Adrenal gland (tissue), 12 donors: ENCODE measurements around the gene UGT1A9. TPM values are rescaled to one million over a fixed set of nuclear protein-coding genes. Genes with fewer than 3 reads are reported as not detected.

Source experiments
- DNase-seq, 7 donors: peaks; one replicate each; pipeline ENCODE4 v3.0.0-alpha.2; 2019 to 2020
- H3K27ac ChIP-seq, 5 donors: fragments of 200-600 bp; sonication (generic) in 4 of 5; 1 replicate in 3 of 5; 2 replicates in 2 of 5; pipeline versions ENCODE4 v1.5.1 to v1.8.0; 2016 to 2020; ENCODE audit warnings: mild to moderate bottlenecking in 1 of 5
- H3K27me3 ChIP-seq: fragments of 200-600 bp; 2 replicates; pipeline ENCODE4 v1.8.0; 2021
- H3K36me3 ChIP-seq, 2 donors: fragments of 200-600 bp; replicated peaks in 1 of 2; 1 replicate in 1 of 2; 2 replicates in 1 of 2; pipeline versions ENCODE4 v1.5.1 to v1.8.0; 2018 to 2022
- H3K4me1 ChIP-seq, 2 donors: fragments of 200-600 bp; replicated peaks in 1 of 2; 1 replicate in 1 of 2; 2 replicates in 1 of 2; pipeline versions ENCODE4 v1.5.1 to v1.8.0; 2018 to 2021
- H3K4me3 ChIP-seq, 4 donors: fragments of 200-600 bp; sonication (generic) in 3 of 4; one replicate each; pipeline ENCODE4 v1.5.1; 2016 to 2018
- H3K9me3 ChIP-seq, 3 donors: fragments of 200-600 bp; sonication (generic) in 1 of 3; replicated peaks in 1 of 3; 1 replicate in 2 of 3; 2 replicates in 1 of 3; pipeline versions ENCODE4 v1.5.1 to v1.8.0; 2016 to 2021
- POLR2A ChIP-seq, 2 donors: fragments of 450-650 bp; IDR thresholded peaks; one replicate each; pipeline ENCODE4 v1.6.1; 2017; ENCODE audit warnings: antibody characterized with exemption in 2 of 2, mild to moderate bottlenecking in 2 of 2, moderate library complexity in 1 of 2
- WGBS, 4 donors: extraction: QIAGEN DNeasy Blood & Tissue Kit in 2 of 4; methylation state at CpG; one replicate each; pipeline versions ENCODE4 v1.1.5 to v1.1.7; 2013 to 2017; 5-methylcytosine and 5-hydroxymethylcytosine counted together
- intact Hi-C, 2 donors: fragments of 100-400 bp; cut with DNase I; formaldehyde crosslinking; loops; one replicate each; pipeline versions ENCODE4 v1.14.1 to v1.15.0; 2022 to 2023
- polyA plus RNA-seq, 3 donors: library from polyadenylated mRNA; stranded (reverse); fragments of 200-250 nt in 2 of 3; fragments of 350-450 nt in 1 of 3; fragmentation: Illumina TruSeq in 1 of 3; extraction: RNeasy Lipid Tissue Mini Kit (QIAGEN cat#74804) in 1 of 3; gene quantifications; one replicate each; pipeline ENCODE4 v1.2.3, GENCODE V29; 2013 to 2014
- total RNA-seq, 9 donors: library from RNA; depleted of rRNA in 4 of 9; stranded (reverse); fragments of >200 nt in 4 of 9; fragments of 120-200 nt in 1 of 9; fragmentation: NEBNext Ultra II Directional in 1 of 9; extraction: Animal tissue kit (Norgen Biotek cat#: 25700) in 1 of 9; gene quantifications; one replicate each; pipeline versions ENCODE4 v1.1.0 to v1.2.4, GENCODE V29; 2013 to 2023
- TF ChIP-seq, protein P1 (sequence below), 6 experiments: fragments of 450-650 bp in 4 of 6; fragments of 200-600 bp in 2 of 6; sonication (generic) in 1 of 6; IDR thresholded peaks; 1 replicate in 5 of 6; 2 replicates in 1 of 6; pipeline versions ENCODE4 v1.5.1 to v1.8.0; 2016 to 2021; ENCODE audit warnings: antibody characterized with exemption in 6 of 6, mild to moderate bottlenecking in 2 of 6, moderate library complexity in 1 of 6
- donor health status: healthy with polysubstance abuse.
- donor health status: Bipolar disorder and iron deficiency.
- donor health status: DM: yes; HTN: yes; CAD: no.
- donor health status: DM: no; HTN: no; CAD: no.
- donor health status: DM: no; HTN: no; CAD: no.
- donor health status: DM: yes; HTN: yes; CAD: no.

The UGT1A9 gene
- total and polyA plus RNA-seq, 12 donors, result not detected

GRCh38 chr2:233711312-233712008 lies 39.8 kb downstream of the UGT1A9 start:
- Histone ChIP-seq H3K4me1 (no peaks in the 10 kb centered on the region), H3K9me3 (no peaks in the 10 kb centered on the region), H3K36me3 (no peaks in the 10 kb centered on the region), H3K27me3 (peaks cover 25% of the 10 kb centered on the region), H3K27ac (no peak overlapping the region), H3K4me3 (no peak overlapping the region)
- 24 to 36% (median 31%) methylated on average over 7 to 11 of the region's 11 CpGs for WGBS, 4 donors
- intact Hi-C loops, result loop anchor here (10.0 kb wide), 2 partner anchors 147 to 267 kb away; partner anchors contain the start of gene USP40 (in 1 of the 2)
- DNase-seq, result peak; percentile 83 to 91 (median 90)
- TF ChIP-seq, protein P1, sequence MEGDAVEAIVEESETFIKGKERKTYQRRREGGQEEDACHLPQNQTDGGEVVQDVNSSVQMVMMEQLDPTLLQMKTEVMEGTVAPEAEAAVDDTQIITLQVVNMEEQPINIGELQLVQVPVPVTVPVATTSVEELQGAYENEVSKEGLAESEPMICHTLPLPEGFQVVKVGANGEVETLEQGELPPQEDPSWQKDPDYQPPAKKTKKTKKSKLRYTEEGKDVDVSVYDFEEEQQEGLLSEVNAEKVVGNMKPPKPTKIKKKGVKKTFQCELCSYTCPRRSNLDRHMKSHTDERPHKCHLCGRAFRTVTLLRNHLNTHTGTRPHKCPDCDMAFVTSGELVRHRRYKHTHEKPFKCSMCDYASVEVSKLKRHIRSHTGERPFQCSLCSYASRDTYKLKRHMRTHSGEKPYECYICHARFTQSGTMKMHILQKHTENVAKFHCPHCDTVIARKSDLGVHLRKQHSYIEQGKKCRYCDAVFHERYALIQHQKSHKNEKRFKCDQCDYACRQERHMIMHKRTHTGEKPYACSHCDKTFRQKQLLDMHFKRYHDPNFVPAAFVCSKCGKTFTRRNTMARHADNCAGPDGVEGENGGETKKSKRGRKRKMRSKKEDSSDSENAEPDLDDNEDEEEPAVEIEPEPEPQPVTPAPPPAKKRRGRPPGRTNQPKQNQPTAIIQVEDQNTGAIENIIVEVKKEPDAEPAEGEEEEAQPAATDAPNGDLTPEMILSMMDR (IDR thresholded peaks at IDR 0.05), result peak; percentile 82 to 95 (median 84)
- TF ChIP-seq POLR2A (IDR thresholded peaks at IDR 0.05), result no peak

DNA sequence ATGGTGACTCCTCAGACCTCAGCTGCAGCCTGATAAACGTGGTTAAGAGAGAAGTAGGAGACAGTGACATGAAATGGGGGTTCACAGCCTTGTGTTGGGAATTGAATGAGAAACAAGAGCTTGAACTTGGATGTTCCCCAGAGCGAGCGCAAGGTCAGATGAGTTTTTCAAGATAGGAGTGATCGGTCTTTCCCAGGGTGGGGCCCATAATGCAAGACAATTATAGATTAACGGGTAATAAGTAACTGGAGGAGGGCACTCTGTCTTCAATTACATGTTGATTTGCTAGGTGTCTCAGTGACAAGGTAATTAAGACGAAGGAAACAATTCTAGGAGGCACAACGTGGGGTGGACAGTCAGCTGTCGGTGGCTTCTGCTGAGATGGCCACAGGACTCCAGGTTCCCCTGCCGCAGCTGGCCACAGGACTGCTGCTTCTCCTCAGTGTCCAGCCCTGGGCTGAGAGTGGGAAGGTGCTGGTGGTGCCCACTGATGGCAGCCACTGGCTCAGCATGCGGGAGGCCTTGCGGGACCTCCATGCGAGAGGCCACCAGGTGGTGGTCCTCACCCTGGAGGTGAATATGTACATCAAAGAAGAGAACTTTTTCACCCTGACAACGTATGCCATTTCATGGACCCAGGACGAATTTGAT lies 41.0 kb downstream of the UGT1A9 start, which contains the start of gene UGT1A5:
TSS of gene UGT1A5 (plus strand) at position 297 of the 651 bp plus-strand sequence. CDS start at position 382, 85 bp downstream.
- Histone ChIP-seq H3K27me3 (peaks cover 35% of the 10 kb centered on the region), H3K4me1 (no peaks in the 10 kb centered on the region), H3K4me3 (no peak within 1 kb of the TSS), H3K27ac (no peak within 1 kb of the TSS), H3K36me3 (no peaks in the 10 kb centered on the region), H3K9me3 (no peaks in the 10 kb centered on the region)
- intact Hi-C loops, result loop anchor here (10.0 kb wide), 2 partner anchors 148 to 268 kb away; partner anchors contain the start of gene USP40 (in 1 of the 2)
- no peak for DNase-seq
- WGBS, 4 donors, result 64 to 73% (median 68%) methylated on average over 14 of the region's 14 CpGs
- no peak for TF ChIP-seq POLR2A (IDR thresholded peaks at IDR 0.05)
- TF ChIP-seq, protein P1 (IDR thresholded peaks at IDR 0.05), result no peak

- no peak for DNase-seq
- WGBS, 4 donors, result 67 to 74% (median 70%) methylated on average over 7 of the region's 7 CpGs
- intact Hi-C loops, result loop anchor here (10.0 kb wide), 2 partner anchors 148 to 268 kb away; partner anchors contain the start of gene USP40 (in 1 of the 2)
Measured at GRCh38 chr2:233713262-233713615, 41.5 kb downstream of the UGT1A9 start.

DNA sequence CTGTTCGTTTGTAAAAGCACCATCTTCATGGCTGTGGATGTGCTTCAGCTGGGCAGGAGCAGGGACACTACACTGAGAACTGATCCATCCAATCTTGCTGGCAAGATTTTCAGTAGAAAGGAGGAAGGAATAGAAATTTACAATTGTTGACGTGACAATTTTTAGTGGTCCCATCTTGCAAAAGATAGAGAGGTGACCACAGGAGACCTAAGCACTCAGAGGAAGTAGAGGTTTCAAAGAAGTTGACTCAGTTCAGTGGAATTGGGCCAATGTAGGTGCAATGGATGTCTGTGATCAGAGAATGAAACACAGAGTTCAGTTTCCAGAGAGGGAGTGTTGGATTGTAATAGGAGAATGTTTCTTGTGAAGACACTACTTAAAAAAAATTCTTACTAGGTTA lies 42.4 kb downstream of the UGT1A9 start:
- no peaks in the 10 kb centered on the region for H3K9me3 ChIP-seq
- no peaks in the 10 kb centered on the region for H3K36me3 ChIP-seq
- peaks cover 25% of the 10 kb centered on the region for H3K27me3 ChIP-seq
- intact Hi-C loops, result loop anchor here (10.0 kb wide), 2 partner anchors 149 to 269 kb away; partner anchors contain the start of gene USP40 (in 1 of the 2)
- H3K27ac ChIP-seq, result no peak overlapping the region
- no peak overlapping the region for H3K4me3 ChIP-seq
- TF ChIP-seq, protein P1 (IDR thresholded peaks at IDR 0.05), result no peak
- no peak for TF ChIP-seq POLR2A (IDR thresholded peaks at IDR 0.05)
- no peaks in the 10 kb centered on the region for H3K4me1 ChIP-seq
- WGBS, 4 donors, result 41 to 72% (median 61%) methylated on average over 2 of the region's 2 CpGs
- DNase-seq, result no peak

More at GRCh38 chr2:233713262-233713615, 41.5 kb downstream of the UGT1A9 start:
- Histone ChIP-seq H3K4me3 (no peak overlapping the region), H3K36me3 (no peaks in the 10 kb centered on the region), H3K27ac (no peak overlapping the region), H3K27me3 (peaks cover 32% of the 10 kb centered on the region), H3K9me3 (no peaks in the 10 kb centered on the region), H3K4me1 (no peaks in the 10 kb centered on the region)
- TF ChIP-seq, protein P1 (IDR thresholded peaks at IDR 0.05), result no peak
- no peak for TF ChIP-seq POLR2A (IDR thresholded peaks at IDR 0.05)
